Ishikawa (cell line): Measurements from ENCODE around the gene RRBP1.

ENCODE experiments used
- CEBPB ChIP-seq: IDR thresholded peaks from 2 replicates; pipeline ENCODE4 v1.6.1; 2012
- CREB1 ChIP-seq: IDR thresholded peaks from 2 replicates; pipeline ENCODE4 v1.6.1; 2012; ENCODE audit warnings: low read depth
- EGR1 ChIP-seq: IDR thresholded peaks from 2 replicates; pipeline ENCODE4 v1.6.1; 2012
- EP300 ChIP-seq: IDR thresholded peaks from 2 replicates; pipeline ENCODE4 v1.6.1; 2012; ENCODE audit warnings: borderline replicate concordance
- FOXM1 ChIP-seq: IDR thresholded peaks from 2 replicates; pipeline ENCODE4 v1.6.1; 2012; ENCODE audit warnings: low read depth, borderline replicate concordance
- MAX ChIP-seq: IDR thresholded peaks from 2 replicates; pipeline ENCODE4 v1.6.1; 2012
- NFIC ChIP-seq: IDR thresholded peaks from 2 replicates; pipeline ENCODE4 v1.6.1; 2012
- RAD21 ChIP-seq: IDR thresholded peaks from 2 replicates; pipeline ENCODE4 v1.6.1; 2012; ENCODE audit warnings: low read depth
- REST ChIP-seq: IDR thresholded peaks from 2 replicates; pipeline ENCODE4 v1.6.1; 2012; ENCODE audit warnings: low read depth, mild to moderate bottlenecking
- TAF1 ChIP-seq: IDR thresholded peaks from 2 replicates; pipeline ENCODE4 v1.6.1; 2012; ENCODE audit warnings: low read depth, mild to moderate bottlenecking
- TCF12 ChIP-seq: IDR thresholded peaks from 2 replicates; pipeline ENCODE4 v1.6.1; 2012; ENCODE audit warnings: low read depth
- TEAD4 ChIP-seq: IDR thresholded peaks from 2 replicates; pipeline ENCODE4 v1.6.1; 2012
- USF1 ChIP-seq: IDR thresholded peaks from 2 replicates; pipeline ENCODE4 v1.6.1; 2012
- YY1 ChIP-seq: IDR thresholded peaks from 2 replicates; pipeline ENCODE4 v1.6.1; 2012; ENCODE audit warnings: low read depth
- ZBTB7A ChIP-seq: IDR thresholded peaks from 2 replicates; pipeline ENCODE4 v1.6.1; 2012; ENCODE audit warnings: low read depth

Gene RRBP1

GRCh38 chr20:17645010-17645409 is 37.0 kb downstream of the RRBP1 start:
- TF ChIP-seq YY1 (no peak), ZBTB7A (no peak), NFIC (no peak), FOXM1 (no peak), EP300 (no peak), CEBPB (no peak), RAD21 (no peak)

GRCh38 chr20:17644451-17644850 is 37.6 kb downstream of the RRBP1 start:
- TF ChIP-seq FOXM1, result no peak
- no peak for TF ChIP-seq CEBPB
- TF ChIP-seq NFIC, result no peak
- no peak for TF ChIP-seq REST
- TF ChIP-seq YY1, result no peak
- no peak for TF ChIP-seq TEAD4
- TF ChIP-seq EP300, result no peak
- no peak for TF ChIP-seq TCF12
- no peak for TF ChIP-seq MAX
- TF ChIP-seq ZBTB7A, result no peak
- no peak for TF ChIP-seq EGR1
- no peak for TF ChIP-seq CREB1
- TF ChIP-seq TAF1, result no peak
- no peak for TF ChIP-seq USF1
- no peak for TF ChIP-seq RAD21

- TF ChIP-seq FOXM1 (no peak), EGR1 (no peak), REST (no peak), YY1 (no peak), NFIC (no peak), USF1 (no peak), RAD21 (no peak), MAX (no peak), CEBPB (no peak), ZBTB7A (no peak), CREB1 (no peak), TAF1 (no peak), EP300 (no peak), TEAD4 (no peak), TCF12 (no peak)
Measured at GRCh38 chr20:17643531-17644188, 38.4 kb downstream of the RRBP1 start.

GRCh38 chr20:17642404-17643269 is 39.4 kb downstream of the RRBP1 start:
- no peak for TF ChIP-seq FOXM1
- no peak for TF ChIP-seq EP300
- TF ChIP-seq CEBPB, result no peak
- no peak for TF ChIP-seq TCF12
- TF ChIP-seq RAD21, result no peak
- no peak for TF ChIP-seq USF1
- TF ChIP-seq YY1, result no peak
- TF ChIP-seq EGR1, result no peak
- TF ChIP-seq NFIC, result no peak

- no peak for TF ChIP-seq TAF1
- TF ChIP-seq NFIC, result no peak
- TF ChIP-seq TCF12, result no peak
- no peak for TF ChIP-seq EGR1
- TF ChIP-seq TEAD4, result no peak
- TF ChIP-seq MAX, result no peak
- TF ChIP-seq CREB1, result no peak
- TF ChIP-seq YY1, result no peak
- no peak for TF ChIP-seq RAD21
- no peak for TF ChIP-seq REST
- no peak for TF ChIP-seq ZBTB7A
- no peak for TF ChIP-seq EP300
- TF ChIP-seq FOXM1, result no peak
- no peak for TF ChIP-seq CEBPB
- TF ChIP-seq USF1, result no peak
Measured at GRCh38 chr20:17641993-17642392, 40.0 kb downstream of the RRBP1 start.
